ENCODE measurements around the gene PITPNM1. TPM values are rescaled to one million over a fixed set of nuclear protein-coding genes. Genes with fewer than 3 reads are reported as not detected.
A peak's percentile ranks its signal among the peaks of the same experiment; 100 is the strongest.

The PITPNM1 gene
- total RNA-seq, 4 donors from 2014 or later: 24.5 to 35.9 (median 28.7) TPM

DNA sequence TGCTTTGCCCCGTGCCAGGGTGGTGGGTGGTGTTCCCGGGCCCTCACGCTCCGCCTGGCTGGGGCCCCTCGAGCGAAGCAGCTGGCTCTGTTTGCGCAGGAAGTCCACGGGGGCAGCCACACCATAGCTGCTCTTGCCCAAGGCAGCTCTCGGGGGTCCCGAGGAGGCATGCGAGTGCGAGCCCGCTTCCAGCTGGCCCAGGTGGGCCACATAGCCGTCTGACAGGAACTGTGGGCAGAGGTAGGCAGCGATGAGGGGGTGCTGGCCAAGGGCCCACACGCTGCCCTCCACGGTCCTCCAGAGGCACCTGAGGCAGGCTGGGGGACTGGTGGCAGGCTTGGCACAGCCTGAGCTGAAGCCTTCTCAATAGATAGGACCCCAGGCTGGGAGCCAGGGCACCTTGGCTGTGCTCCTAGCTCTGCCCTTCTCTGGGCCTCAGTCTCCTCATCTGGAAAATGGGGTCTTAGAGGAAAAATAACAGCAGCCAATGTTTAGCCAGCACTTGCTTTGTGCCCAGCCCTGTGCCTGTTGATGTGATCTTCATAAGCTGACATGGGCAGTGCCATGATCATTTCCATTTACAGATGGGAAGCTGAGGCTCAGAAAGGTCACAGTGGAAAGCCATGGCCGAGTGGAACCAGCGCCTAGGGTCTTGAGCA lies 13.0 kb downstream of the PITPNM1 start:
- H3K4me1 ChIP-seq: no peaks in the 10 kb centered on the region
- 100% methylated on average over 1 of the region's 19 CpGs; no CpG with 5 or more reads in 1 of the 2 donors for WGBS, 2 donors
- no peak for DNase-seq
- no peak overlapping the region for H3K27ac ChIP-seq
- H3K4me3 ChIP-seq: no peak overlapping the region
- H3K36me3 ChIP-seq: peaks cover 43 to 98% (median 49%) of the 10 kb centered on the region in 3 donors
- H3K9me3 ChIP-seq: no peaks in the 10 kb centered on the region
- intact Hi-C loops (cut with DNase I): no loop called here
- TF ChIP-seq POLR2A (IDR thresholded peaks at IDR 0.05): no peak
- TF ChIP-seq, protein P1, sequence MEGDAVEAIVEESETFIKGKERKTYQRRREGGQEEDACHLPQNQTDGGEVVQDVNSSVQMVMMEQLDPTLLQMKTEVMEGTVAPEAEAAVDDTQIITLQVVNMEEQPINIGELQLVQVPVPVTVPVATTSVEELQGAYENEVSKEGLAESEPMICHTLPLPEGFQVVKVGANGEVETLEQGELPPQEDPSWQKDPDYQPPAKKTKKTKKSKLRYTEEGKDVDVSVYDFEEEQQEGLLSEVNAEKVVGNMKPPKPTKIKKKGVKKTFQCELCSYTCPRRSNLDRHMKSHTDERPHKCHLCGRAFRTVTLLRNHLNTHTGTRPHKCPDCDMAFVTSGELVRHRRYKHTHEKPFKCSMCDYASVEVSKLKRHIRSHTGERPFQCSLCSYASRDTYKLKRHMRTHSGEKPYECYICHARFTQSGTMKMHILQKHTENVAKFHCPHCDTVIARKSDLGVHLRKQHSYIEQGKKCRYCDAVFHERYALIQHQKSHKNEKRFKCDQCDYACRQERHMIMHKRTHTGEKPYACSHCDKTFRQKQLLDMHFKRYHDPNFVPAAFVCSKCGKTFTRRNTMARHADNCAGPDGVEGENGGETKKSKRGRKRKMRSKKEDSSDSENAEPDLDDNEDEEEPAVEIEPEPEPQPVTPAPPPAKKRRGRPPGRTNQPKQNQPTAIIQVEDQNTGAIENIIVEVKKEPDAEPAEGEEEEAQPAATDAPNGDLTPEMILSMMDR (IDR thresholded peaks at IDR 0.05): no peak
- H3K27me3 ChIP-seq: no peaks in the 10 kb centered on the region

DNA sequence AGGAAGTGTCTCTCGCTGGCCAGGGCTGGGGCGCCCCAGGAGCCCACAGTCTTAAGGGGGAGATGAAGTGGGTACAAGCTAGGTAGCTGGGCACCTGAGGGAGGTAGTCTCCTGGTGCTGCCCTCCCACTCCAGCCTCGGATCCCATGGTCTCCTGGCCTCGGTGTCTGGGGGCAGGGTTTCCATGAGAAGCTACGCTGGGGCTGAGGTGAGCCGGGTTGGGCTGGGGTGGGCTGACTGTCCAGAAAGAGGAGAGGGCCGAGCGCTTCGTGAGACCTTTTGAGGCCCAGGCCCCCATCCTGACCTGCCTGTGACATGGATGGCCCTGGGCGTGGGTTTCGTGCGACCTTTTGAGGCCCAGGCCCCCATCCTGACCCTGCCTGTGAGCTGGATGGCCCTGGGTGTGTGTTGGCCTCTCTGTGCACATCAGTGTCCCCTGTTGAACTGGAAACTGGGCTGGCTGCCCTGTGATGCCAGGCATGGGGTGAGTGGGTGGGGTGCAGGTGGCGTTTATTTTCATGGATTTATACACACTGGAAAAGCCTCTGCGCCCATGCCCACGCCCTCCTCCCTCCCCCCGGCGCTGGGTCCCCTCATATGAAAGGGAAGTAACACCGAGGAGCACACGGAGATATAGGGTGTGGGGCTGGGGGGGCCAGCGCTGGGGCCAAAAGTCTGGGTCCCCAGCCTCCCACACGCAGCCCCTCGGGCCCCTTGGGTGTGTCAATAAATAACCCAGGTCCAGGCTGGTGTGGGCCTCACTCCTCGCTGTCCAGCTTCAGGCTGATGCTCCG lies 13.7 kb downstream of the PITPNM1 start:
- peaks cover 0 to 6% (median under 1%) of the 10 kb centered on the region in 3 donors for H3K4me1 ChIP-seq
- intact Hi-C loops (cut with DNase I): no loop called here
- H3K36me3 ChIP-seq: peaks cover 43 to 97% (median 54%) of the 10 kb centered on the region in 3 donors
- TF ChIP-seq, protein P1 (IDR thresholded peaks at IDR 0.05): no peak
- TF ChIP-seq POLR2A (IDR thresholded peaks at IDR 0.05): no peak
- 80% methylated on average over 3 of the region's 24 CpGs; no CpG with 5 or more reads in 1 of the 2 donors for WGBS, 2 donors
- H3K27me3 ChIP-seq: no peaks in the 10 kb centered on the region
- no peak for DNase-seq
- H3K9me3 ChIP-seq: no peaks in the 10 kb centered on the region
- no peak overlapping the region for H3K4me3 ChIP-seq
- H3K27ac ChIP-seq: no peak overlapping the region

DNA sequence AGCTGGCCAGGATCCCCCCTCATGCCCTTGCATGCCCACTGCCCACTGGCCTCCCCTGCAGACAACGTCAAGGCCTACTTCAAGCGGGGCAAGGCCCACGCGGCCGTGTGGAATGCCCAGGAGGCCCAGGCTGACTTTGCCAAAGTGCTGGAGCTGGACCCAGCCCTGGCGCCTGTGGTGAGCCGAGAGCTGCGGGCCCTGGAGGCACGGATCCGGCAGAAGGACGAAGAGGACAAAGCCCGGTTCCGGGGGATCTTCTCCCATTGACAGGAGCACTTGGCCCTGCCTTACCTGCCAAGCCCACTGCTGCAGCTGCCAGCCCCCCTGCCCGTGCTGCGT lies 14.5 kb downstream of the PITPNM1 start:
- TF ChIP-seq POLR2A (IDR thresholded peaks at IDR 0.05): no peak
- TF ChIP-seq, protein P1 (IDR thresholded peaks at IDR 0.05): no peak
- H3K9me3 ChIP-seq: no peaks in the 10 kb centered on the region
- DNase-seq: no peak
- no peak overlapping the region for H3K27ac ChIP-seq
- no peak overlapping the region for H3K4me3 ChIP-seq
- WGBS, 2 donors: 30 to 71% methylated on average over 4 to 10 of the region's 15 CpGs
- peaks cover 6 to 14% (median 7%) of the 10 kb centered on the region in 3 donors for H3K4me1 ChIP-seq
- intact Hi-C loops (cut with DNase I): no loop called here
- H3K36me3 ChIP-seq: peaks cover 43 to 90% (median 54%) of the 10 kb centered on the region in 3 donors
- no peaks in the 10 kb centered on the region for H3K27me3 ChIP-seq

DNA sequence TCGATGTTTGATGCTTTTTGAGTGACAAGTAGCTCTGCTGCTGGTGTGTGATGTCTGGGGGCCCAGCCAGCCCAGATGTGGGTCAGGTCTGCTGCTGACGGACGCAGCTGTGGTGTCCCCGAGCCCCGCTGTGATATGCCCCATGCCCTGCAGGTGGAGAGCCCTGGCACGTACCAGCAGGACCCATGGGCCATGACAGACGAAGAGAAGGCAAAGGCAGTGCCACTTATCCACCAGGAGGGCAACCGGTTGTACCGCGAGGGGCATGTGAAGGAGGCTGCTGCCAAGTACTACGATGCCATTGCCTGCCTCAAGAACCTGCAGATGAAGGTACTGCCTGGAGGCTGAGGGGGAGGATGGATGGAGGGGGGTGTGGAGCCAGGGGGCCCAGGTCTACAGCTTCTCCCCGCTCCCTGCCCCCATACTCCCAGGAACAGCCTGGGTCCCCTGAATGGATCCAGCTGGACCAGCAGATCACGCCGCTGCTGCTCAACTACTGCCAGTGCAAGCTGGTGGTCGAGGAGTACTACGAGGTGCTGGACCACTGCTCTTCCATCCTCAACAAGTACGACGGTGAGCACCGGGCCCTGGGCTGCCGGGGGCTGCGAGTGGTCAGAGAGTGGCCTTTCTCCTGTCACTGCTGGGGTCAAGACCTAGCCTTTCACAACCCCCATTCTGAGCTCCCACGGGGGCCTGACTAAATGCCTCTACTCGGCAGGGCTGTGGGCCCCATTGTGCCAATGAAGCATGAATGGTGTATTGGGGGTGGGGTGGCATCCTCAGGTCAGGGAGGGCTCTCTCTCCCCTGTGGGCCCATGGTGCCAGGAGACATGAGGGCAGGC lies 15.1 kb downstream of the PITPNM1 start:
- H3K36me3 ChIP-seq: peaks cover 43 to 84% (median 54%) of the 10 kb centered on the region in 3 donors
- WGBS, 2 donors: 66 to 81% methylated on average over 9 to 14 of the region's 23 CpGs
- H3K4me3 ChIP-seq: no peak overlapping the region

More for the DNA sequence above, 15.1 kb downstream of the PITPNM1 start:
- Histone ChIP-seq H3K4me1 (peaks cover 7 to 19% (median 10%) of the 10 kb centered on the region in 3 donors), H3K27ac (no peak overlapping the region), H3K9me3 (no peaks in the 10 kb centered on the region), H3K27me3 (no peaks in the 10 kb centered on the region)
- no peak for DNase-seq
- TF ChIP-seq POLR2A (IDR thresholded peaks at IDR 0.05): no peak
- TF ChIP-seq, protein P1 (IDR thresholded peaks at IDR 0.05): peak in 1 of 6 experiments; percentile 8
- intact Hi-C loops (cut with DNase I): no loop called here
